T-helper 1 cell (primary cell): ENCODE results near the gene CCR3.

ENCODE experiments used
- DNase-seq, 5 donors: peaks; one replicate each; pipeline ENCODE4 v3.0.0-alpha.2; 2012 to 2020

The CCR3 gene

DNA sequence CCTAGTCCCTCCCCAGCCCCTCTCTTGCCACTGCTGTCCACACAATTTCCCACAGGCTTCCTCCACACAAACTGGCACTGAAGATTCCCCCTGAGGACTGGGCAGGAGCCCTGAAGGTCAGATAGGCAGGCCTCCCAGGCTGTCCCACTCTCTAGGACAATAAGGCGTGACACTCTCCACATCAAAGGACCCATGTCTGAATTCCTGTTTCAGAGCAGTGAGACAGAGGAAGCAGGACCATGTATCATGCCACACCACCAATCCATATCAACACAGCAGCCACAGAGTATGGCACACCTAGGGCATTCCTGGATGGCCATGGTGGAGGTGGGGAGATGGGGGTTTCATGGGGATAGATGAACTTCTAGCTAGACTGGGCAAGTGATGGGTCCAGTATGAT is 20.3 kb upstream of the CCR3 start:
- no peak for DNase-seq

DNA sequence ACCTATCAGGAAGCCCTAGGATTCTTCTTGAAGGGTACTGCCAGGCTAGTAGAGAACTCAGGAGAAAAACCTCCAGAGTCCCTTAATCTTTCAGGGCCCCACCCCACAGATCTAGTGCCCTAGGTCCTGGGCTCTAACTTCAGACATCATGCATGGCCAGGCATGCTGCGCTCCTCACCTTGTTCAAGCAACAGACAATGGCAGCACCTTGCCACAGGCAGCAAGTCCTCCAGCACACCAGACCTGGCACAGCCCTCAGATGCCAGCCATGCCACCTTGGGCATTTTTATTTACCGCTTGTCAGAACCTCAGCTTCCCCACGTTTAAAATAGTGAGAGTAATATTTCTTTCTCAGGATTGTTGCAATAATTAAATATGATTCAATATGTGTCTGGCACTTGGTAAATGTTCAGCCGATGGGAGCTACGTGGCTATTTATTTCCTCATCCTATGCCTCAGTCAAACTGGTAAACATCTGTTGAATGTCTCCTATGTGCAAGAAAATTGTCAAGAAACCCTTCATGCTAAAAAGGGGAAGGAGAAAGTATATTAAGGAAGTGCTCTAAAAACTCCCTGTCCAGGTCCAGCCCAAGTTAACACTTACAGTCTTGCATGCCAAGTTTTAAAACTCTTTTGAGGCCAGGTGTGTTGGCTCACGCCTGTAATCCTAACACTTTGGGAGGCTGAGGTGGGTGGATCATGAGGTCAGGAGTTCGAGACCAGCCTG is 19.7 kb upstream of the CCR3 start:
- DNase-seq: no peak

GRCh38 chr3:46228260-46229242 is 13.7 kb upstream of the CCR3 start:
- DNase-seq: peak in 1 of 5 donors; percentile 56

GRCh38 chr3:46231323-46231722 is 10.9 kb upstream of the CCR3 start:
- no peak for DNase-seq

DNA sequence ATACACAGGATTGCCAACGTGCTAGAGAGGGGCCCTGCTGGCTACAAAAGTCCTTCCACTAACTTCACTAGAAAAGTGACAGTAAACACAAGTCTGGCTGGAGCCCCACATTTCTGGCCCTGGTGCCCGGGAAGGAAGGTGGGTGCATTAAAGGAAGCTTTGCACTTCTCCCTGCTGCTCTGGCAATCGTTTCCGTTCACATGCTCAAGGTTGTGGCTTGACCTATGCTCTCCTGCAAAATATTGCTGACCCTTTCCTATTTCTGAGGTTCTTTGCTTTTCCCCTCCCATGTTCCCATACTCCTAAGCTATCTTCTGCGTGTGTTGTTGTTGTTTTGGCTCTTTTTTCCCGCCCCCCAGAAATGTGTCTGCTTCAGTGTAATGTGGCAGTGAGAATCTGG is 9.1 kb upstream of the CCR3 start:
- no peak for DNase-seq

DNA sequence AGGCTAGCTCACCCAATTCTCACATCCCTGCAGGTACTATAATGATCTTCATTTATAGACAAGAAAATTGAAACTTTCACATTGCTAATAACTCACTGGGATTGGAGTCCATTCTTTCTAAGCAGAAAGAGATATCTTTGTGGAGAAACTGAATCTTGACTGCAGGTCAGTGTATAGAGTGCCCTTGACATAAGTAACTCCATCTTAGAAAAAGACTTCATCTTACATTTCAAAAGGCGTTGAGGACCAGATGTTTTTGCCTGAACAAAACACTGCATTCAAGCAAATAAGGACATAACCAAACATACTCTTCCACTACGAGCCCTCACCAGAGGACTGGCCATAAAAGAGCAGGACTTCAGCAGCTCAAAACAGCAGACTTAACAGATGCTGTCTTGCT is 6.8 kb upstream of the CCR3 start:
- no peak for DNase-seq

- peak in 1 of 5 donors; percentile 12 for DNase-seq
These were observed 5.8 kb upstream of the CCR3 start for GRCh38 chr3:46236294-46237054.

DNA sequence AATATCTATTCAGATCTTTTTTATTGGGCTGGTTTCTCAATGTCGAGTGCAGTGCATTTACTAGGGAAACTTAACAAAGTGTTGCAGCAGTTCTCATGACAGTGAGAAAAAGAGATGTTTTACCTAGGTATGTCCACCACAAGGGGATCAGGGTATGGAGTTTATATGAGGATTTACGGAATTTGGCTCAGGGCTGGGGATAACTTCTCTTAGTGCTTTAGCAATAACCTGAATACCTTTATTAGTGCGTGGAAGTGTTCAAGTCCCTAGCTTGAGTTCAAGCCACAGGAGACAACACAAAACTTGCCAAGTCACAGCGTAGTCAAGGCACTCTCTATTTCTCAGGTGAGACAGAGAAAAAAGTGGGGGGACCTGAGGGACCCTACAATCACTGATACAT is 3.9 kb upstream of the CCR3 start:
- DNase-seq: no peak

DNA sequence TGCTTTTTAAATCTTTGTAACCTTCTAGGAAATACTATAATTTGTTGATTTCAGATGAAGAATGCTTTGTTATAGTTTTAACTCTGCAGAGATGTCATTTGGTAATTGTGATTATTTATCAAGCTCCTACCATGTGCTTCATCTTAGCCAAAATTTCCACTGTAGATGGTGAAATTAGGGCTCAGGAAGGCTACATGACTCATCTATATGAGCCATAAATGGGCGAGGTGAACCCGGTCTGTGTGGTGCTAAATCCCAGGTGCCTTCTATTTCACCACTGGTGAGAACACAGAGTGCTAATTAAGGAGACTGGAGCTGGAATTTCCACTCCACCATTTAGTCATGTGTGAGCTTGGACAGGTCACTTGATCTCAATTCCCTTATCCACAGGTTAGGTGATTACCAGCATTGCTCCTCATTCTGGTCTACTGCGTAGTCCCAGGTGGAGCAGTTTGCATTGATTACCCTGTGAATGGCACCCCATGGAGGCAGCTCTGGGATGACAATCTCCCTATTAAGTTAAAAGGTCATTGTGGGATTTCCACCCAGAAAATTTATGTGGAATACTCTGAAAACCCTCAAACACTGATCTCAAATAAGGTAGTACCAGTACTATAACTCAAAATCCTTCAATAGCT is 2.8 kb upstream of the CCR3 start:
- no peak for DNase-seq

GRCh38 chr3:46239952-46240351 is 2.3 kb upstream of the CCR3 start:
- no peak for DNase-seq

- no peak for DNase-seq
These were observed 1.3 kb downstream of the CCR3 start for GRCh38 chr3:46243560-46243959.

- DNase-seq: no peak
These were observed 2.9 kb downstream of the CCR3 start for GRCh38 chr3:46245146-46245545.

GRCh38 chr3:46252980-46253379 is 10.7 kb downstream of the CCR3 start:
- DNase-seq: no peak

GRCh38 chr3:46258525-46258924 is 16.3 kb downstream of the CCR3 start:
- no peak for DNase-seq

- DNase-seq: peak in 1 of 5 donors; percentile 36
These were observed 19.8 kb downstream of the CCR3 start for GRCh38 chr3:46261926-46262594.

DNA sequence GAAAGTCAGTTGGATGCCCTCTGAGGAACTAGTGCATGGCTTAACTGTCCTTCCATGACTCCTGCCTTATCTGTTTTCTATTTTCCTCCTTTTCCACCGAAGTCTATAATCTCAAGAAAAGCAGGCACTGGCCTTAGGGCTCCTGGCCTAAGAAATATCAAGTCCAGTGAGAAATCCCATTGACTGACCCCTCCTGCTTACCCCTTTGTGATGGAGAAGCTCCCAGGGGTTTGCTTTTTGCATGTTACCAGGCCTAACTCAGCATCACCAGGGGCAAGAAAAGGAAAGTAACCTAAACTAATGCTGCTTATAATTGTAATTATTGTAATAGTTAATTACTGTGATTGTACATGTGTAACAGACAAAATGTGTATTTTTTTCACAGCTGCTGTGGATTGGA is 21.7 kb downstream of the CCR3 start:
- no peak for DNase-seq

DNA sequence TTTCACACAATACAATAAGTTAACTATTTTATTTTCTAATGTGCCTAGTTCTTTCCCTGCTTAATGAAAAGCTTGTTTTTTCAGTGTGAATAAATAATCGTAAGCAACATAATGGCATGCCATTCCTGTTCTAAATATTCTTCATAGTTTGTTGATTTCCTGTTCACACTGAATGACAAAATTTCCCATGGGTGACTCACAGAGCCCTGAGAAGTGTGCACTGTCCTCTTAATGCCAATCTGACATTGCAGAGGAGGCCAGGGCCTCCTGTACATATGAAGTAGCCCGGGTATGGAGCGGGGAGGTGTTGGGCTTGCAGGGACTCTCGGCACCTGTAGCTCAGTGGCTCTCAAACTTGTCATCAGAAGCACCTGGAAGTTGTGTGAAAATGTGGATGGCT is 24.3 kb downstream of the CCR3 start:
- DNase-seq: no peak

GRCh38 chr3:46269556-46269955 is 27.3 kb downstream of the CCR3 start:
- DNase-seq: peak in 1 of 5 donors; percentile 84

DNA sequence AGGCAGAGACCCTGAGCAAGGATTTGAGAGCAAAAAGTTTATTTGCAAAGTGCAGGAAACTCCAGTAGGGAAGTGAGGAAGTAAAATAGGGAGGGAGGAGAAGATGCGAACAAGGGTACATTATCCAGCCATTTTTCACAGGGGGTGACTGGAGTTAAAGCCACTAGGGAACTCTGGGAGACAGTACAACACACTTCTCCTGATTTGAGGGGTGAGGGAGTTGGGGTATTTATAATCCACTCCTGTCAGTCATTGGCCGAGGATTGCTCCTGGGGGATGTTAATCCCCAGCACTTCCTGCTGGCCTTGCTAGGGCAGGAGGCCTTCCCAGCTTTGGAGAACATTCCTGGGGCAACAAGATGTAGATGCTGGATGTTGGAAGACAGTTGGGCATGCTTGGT is 28.2 kb downstream of the CCR3 start:
- DNase-seq: no peak

GRCh38 chr3:46271209-46271745 is 29.0 kb downstream of the CCR3 start:
- no peak for DNase-seq

- DNase-seq: no peak
These were observed 29.8 kb downstream of the CCR3 start for GRCh38 chr3:46272028-46272451.
